Left renal cortex interstitium (tissue), 4 donors: ENCODE data around the gene TAF3. TPM values are rescaled to one million over a fixed set of nuclear protein-coding genes. Genes with fewer than 3 reads are reported as not detected.
A peak's percentile ranks its signal among the peaks of the same experiment; 100 is the strongest.
"Not testable (repeated sequence)": the region's sequence is repeated elsewhere in the genome, so short reads cannot be mapped to it uniquely, and the experiment has no call there.

Experiments
- DNase-seq, 4 donors: peaks; one replicate each; pipeline ENCODE4 v3.0.0-alpha.2; 2013; ENCODE audit warnings: low read depth in 4 of 4, low spot score in 2 of 4, missing footprints in 1 of 4
- polyA plus RNA-seq, 4 donors: library from polyadenylated mRNA; unstranded; fragments of 120-200 nt; gene quantifications; one replicate each; pipeline ENCODE4 v1.2.1, GENCODE V29; 2013; ENCODE audit not compliant: insufficient read length in 4 of 4

TAF3 gene, protein sequence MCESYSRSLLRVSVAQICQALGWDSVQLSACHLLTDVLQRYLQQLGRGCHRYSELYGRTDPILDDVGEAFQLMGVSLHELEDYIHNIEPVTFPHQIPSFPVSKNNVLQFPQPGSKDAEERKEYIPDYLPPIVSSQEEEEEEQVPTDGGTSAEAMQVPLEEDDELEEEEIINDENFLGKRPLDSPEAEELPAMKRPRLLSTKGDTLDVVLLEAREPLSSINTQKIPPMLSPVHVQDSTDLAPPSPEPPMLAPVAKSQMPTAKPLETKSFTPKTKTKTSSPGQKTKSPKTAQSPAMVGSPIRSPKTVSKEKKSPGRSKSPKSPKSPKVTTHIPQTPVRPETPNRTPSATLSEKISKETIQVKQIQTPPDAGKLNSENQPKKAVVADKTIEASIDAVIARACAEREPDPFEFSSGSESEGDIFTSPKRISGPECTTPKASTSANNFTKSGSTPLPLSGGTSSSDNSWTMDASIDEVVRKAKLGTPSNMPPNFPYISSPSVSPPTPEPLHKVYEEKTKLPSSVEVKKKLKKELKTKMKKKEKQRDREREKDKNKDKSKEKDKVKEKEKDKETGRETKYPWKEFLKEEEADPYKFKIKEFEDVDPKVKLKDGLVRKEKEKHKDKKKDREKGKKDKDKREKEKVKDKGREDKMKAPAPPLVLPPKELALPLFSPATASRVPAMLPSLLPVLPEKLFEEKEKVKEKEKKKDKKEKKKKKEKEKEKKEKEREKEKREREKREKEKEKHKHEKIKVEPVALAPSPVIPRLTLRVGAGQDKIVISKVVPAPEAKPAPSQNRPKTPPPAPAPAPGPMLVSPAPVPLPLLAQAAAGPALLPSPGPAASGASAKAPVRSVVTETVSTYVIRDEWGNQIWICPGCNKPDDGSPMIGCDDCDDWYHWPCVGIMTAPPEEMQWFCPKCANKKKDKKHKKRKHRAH
- polyA plus RNA-seq = 10 to 100 TPM; 11.2 to 12.2 (median 11.4) TPM

DNA sequence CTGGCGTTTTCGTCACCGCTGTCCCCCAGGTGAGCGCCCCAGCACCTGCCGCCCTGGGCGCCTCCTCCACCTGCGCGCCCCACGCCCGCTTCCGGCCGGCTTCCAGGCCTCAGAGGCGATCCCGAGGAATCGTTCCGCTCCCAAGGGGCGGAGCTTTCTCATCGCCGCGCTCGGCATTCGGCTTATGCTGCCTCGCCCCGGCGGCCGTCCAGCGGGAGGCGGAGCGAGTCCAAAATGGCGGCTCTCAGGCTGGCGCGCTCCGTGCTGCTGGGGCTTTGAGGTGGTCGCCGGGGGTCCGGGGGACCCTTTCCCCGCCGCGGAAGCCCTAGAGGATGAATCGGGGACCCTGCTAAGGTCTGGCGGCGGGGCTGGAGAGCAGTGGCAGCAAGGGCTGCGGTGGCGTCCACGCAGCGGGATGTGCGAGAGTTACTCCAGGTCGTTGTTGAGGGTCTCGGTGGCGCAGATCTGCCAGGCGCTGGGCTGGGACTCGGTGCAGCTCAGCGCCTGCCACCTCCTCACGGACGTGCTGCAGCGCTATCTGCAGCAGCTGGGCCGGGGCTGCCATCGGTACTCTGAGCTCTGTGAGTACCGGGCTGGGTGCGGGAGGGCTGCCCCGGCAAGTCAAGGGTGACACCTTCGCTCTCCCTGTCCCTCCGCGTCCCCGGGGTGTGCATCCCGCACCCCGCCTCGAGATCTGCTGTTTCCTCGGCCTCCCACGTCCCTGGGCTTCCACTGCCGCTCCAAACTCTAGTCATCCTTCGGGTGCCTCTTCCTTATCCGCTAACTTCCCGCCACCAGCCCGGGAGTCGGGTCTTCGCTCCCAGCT, at the start of gene TAF3:
TAF3 (plus strand) TSS at position 211 of the 826 bp plus-strand sequence; CDS start at position 416, 205 bp downstream.
- DNase-seq = peak; percentile 63 to 87 (median 79)

DNA sequence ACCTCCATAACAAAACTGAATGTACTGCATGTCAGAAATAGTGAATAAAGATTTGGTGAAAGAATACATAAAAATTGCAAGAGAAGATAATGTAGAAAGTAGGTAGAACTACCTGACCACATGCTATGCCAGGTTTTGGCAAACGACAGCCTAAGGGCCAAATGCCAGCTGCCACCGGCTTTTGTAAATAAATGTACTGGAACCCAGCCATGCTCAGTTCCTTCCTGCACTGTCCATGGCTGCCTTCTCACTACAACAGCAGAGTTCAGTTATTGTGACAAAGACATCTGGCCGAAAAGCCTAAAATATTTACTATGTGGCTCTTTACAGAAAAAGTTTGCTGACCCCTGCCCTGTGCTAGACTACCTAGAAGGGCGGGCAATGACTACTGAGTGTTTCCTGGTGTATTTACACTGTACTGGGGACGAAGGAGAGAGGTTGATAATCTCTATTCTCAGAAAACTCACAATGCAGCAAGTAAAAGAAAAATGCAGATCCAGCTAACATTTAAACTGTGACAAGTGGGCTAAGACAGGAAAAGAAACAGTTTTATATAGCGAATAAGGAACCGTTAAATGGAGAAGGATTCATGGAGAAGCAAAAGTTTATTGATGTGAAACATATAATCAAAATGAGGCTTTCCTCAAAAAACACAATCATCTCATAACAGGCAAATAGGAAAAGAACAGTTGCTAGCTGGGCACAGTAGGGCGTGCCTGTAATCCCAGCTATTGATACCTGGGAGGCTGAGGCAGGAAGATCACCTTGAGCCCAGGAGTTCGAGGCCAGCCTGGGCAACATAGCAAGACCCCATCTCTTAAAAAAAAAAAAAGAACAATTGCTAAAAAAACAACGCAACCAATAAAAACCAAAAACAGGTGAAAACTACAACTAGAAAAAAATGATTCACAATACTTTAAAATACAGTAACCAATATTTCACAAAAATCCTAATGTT, 44.2 kb upstream of the TAF3 start:
- no peak for DNase-seq

DNA sequence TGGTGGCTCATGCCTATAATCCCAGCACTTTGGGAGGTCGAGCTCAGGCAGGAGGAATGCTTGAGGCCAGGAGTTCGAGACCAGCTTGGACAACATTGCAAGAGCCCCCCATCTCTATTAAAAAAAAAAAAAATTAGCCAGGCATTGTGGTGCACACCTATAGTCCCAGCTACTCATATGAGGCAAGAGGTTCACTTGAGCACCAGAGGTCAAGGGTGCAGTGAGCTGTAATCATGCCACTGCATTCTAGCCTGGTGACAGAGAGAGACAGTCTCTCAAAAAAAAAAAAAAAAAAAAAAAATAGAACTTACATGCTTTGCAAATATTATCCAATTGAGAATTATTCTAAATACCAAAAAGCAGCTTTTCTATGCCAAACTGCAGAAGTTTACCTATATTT, 41.5 kb upstream of the TAF3 start:
- DNase-seq = no peak

DNA sequence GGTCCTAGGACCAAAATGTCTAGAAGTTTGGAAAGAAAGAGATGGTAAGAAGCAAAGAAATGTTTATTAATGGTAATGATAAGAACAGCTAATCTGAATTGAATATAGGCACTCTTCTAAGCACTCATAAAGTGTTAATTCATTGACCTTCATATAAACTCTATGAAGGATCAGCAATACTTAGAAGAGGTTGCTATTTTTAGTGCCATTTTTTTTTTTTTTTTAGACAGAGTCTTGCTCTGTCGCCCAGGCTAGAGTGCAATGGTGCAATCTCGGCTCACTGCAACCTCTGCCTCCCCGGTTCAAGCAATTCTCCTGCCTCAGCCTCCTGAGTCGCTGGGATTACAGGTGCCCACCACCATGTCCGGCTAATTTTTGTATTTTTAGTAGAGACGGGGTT, 36.1 kb upstream of the TAF3 start:
- not testable (repeated sequence) for DNase-seq

DNA sequence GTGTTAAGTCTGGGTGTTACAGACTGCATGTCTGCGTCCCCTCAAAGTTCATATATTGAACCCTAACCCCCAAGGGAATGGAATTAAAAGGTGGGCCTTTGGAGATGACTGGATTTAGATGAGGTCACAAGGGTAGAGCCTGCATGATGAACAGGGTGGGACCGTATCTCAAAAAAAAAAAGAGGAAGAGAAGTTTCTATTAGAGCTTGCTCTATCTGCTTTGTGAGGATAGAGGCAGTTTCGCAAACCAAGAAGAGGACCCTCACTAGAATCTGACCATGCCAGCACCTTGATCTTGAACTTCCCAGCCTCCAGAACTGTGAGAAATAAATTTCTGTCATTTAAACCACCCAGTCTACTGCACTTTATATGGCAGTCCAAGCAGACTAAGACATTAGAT, 31.9 kb upstream of the TAF3 start:
- DNase-seq = no peak

DNA sequence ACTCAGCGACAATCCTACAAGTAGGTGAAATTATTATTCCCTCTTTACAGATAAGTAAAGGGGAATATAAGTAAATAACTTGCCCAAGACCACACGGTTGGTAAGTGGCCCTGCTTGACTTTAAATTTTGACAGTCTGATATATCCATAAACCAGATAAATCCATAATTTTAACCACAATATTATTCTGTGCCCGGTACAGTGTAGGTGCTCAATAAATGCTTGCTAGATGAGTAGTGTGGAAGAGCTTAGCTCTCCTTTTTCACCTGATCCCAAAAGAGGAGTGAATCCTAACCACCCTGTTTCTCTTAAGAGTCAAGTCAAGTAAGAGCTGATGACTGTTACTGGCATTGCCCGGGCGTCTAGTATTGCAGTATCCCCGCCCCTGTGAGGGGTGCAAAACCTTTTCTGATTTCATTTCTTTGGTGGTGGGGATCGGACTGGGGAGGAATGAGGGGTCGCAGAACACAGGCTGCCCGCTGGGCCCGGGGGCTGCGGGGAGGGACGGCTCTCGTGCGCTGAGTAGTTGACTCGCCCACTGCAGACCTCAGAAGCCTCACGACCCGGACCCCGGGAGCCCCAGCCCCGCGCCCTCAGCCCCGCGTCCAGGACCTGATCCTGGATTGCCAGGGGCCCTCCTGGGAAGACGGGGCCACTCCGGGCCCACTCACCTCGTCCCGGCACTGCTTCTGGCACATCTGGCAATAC, 31.0 kb upstream of the TAF3 start:
- peak in 2 of 4 donors; percentile 3 to 5 for DNase-seq

DNA sequence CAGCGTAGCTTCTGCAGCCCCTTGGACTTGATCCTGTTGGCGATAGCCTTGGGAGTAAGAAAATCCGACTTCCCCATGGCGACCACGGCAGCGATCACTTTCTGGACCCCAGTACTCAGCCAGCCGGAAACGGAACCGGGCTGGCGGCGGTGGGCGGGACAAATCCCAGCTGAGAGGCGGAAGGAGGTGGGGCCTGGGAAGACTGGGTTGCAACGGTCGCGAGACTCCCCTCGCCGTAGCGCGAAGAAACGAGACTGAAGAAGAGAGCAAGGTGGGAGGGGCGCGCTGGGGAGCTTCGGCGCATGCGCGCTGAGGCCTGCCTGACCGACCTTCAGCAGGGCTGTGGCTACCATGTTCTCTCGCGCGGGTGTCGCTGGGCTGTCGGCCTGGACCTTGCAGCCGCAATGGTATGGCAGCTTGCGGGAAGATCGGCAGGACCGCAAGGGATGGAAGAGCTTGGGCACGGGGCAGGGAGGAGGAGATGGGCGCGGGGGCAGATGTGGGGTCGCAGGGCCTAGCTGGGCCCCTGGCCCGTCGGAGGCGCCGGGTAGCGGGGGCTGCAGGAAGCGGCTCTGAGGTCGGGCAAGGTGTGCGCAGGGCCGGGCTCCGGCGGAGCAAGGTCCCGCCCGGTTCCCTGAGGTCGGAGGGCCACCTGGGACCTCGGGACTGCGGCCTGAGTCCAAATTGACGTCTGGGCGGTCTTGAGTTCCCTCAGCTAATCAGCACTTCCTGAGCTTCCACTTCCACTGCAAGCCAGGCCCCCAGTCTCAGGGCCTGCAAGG, 30.3 kb upstream of the TAF3 start, which contains the start of the genes ATP5F1C and KIN:
ATP5F1C (plus strand) TSS at position 321 of the 782 bp plus-strand sequence; CDS start at position 352, 31 bp downstream.
KIN (minus strand) TSS at position 137 of the 782 bp plus-strand sequence; CDS start at position 77, 60 bp downstream.
- peak; percentile 84 to 95 (median 94) for DNase-seq

DNA sequence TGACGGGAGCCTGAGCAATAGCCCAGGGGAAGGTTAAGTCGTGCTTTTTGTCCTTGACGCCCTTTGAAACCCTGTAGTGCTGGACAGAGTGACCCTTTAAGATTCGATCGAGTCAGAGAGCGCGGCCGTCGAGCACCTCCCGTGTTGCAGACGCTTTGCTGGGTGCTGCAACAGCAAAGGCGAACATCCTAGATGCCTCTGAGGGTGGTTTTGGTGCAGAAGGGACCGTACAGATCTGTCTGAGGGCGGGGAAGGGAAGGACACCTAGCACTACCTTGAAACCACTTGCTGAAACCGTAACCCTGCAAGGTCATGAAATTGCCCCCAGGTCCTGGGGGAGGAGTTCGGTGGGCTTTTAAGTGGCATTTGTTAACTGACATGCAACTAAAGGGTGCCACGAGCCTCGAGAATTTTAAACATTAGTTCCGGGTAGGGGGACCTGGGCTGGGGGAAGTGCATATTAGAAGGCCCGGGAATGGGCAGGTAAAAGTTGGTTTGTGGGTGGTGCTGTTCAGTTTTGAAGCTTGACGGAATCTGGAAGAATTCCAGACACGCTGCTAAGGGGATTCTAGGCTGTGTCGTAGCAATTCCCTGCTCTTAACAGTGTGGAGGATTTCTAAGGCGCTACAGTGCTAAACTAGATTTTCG, 29.5 kb upstream of the TAF3 start:
- peak; percentile 13 to 39 (median 36) for DNase-seq

DNA sequence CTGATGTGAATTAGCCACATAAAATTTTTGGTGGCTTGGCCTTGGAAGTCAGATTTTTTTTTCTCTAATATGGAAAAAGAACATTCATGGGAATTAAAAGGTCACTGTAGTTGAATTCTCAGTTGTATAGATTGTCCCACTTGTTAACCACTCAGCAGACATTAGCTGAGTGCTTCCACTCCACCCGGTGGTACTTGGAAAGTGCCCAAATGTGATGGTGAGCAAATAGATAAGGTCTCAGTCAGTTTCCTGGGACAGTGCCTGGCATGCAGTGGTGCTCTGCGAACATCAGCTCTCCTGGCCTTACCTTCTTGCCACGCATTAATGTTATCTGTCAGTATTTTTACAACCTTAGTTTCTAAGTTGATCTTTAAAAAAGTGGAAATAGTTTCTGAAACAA, 28.9 kb upstream of the TAF3 start:
- no peak for DNase-seq

DNA sequence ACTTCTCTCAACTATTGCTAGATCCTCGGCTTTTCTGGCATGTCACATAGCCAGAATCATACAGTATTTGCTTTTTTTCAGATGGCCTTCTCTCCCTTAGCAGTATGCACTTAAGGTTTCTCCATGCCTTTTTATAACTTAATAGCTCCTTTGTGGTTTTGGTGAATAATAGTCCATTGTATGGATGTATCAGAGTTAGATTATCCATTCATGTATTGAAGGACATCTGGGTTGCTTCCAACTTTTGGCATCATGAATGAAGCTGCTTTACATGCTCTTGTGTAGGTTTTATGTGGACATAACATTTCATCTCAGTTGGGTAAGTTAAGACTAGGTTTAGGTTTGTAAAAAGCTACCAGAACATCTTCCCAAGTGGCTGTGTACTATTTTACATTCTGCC, 25.8 kb upstream of the TAF3 start:
- DNase-seq = no peak

DNA sequence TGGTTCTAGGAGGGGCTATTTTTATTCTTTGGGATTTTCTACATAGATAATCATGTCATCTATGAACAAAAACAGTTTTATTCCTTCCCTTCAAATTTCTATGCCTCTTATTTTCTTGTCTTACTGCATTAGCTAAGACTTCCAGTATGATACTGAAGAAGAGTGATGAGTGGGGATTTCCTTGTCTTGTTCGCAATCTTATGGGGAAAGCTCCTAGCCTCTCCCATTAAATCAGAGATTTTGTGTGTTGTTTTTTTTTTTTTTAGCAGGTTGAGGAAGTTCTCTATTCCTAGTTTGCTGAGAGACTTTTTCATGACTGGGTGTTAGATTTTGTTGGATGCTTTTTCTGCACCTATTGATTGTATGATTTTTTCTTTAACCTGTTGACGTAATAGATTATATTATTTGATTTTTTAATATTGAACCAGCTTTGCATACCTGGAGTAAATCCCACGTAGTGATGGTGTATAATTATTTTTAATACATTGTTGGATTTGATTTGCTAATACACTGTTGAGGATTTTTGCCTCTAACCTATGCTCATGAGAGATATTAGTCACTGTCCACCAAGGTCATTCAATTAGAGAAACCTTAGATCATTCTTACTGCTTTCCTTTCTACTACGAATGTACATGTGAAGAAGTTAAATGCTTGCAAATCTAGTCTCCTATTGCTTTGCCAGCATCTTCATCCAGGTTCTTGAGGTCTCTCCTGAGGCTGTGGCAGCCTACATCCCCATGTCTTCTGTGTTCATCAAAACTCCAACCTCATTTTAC, 23.9 kb upstream of the TAF3 start:
- DNase-seq = no peak

DNA sequence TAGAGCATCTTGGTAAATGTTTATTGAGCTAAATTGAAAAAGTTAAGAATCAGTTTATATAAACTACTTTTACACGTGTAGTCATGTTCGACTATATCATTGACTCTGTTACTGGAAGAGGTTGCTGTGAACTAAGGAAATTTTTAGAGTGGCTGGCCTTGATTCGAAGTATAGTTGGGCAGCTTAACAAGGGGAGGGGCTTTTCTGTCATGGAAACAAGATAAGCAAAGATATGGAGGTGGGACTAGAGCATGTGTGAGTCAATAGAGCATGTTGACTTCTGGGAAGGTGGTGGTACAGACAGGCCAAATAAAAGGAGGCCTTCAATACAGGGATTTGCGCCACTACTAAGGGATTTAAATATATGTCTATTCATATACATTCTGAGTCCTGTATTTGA, 22.7 kb upstream of the TAF3 start:
- no peak for DNase-seq

DNA sequence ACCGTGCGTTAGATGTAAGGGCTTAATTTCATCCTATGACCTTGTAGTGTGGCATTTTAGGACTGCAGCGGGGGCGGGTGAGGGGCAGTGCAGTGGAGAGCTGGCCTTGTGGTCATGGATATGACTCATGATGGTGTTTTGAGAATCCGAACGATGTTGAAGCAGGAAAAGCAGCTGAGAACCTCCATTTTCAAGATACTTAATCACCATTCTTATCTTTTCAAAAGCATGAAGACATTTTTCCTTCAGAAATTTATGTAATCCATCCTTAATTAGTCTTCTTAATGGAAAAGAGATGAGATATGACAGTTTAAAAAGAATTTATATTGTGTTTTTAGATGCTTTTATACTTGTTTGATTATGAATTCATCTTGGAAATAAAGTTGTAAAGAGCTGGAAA, 20.7 kb upstream of the TAF3 start:
- DNase-seq = no peak

DNA sequence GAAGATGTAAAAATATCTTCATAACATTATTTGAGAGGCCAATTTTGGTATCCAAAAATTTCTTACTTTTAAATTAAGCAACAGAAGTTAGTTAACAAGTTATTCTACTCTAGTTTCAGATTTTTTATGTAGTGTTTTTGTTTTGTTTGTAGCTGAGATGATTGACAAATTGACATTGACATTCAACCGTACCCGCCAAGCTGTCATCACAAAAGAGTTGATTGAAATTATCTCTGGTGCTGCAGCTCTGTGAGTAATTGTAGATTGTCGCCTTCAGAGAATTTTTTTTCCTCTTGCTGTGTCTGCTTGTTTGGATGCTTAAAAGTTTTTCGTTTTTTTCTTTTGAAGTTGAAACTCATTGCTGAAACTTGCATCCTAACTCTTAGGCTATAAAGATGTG, 15.7 kb upstream of the TAF3 start:
- no peak for DNase-seq

DNA sequence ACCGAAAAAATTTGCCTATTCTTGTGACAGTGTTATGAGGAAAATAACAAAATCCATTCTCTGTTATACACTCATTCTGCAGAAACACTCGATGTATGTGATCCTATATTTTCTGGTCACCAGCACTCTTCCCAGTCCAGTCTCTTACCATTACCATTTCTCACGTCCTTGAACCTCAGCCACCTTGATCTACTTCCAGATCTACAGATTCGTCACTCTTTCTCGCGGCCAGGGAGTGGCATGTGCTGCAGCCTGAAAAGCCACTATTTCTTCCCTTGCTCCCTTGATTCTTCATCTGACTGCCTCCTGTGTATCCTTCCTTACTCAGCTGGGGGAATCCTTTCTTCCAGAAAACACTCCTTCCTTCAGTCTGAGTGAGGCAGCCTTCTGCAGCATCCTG, 14.1 kb upstream of the TAF3 start:
- no peak for DNase-seq

DNA sequence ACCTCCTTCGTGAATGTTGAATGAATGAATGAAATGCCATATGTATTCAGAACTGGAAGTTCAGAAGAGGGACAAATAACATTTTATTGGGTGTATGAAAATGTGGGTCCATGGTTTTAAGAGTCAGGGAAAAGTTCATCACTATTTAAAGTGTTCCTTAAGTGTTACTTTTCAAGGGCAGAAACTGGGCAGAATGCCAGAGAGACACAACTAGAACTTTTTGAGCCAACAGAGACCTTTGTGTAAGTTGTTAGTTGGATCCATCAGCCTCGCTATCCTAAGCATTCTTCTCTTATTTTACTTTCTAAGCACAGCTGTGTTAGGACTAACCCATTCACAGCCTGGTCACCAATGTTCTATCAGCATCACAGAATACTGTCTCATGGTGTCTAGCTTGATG, 13.6 kb upstream of the TAF3 start:
- DNase-seq = no peak
